IPS DF 6.9 (cell line): ENCODE measurements around the gene SERPIND1.
"Not testable (repeated sequence)": the region's sequence is repeated elsewhere in the genome, so short reads cannot be mapped to it uniquely, and the experiment has no call there.

Experiments
- DNase-seq: peaks from one replicate; pipeline ENCODE4 v3.0.0-alpha.2; 2013; ENCODE audit warnings: low read depth, low spot score
- H3K27ac ChIP-seq: one replicate; pipeline ENCODE4 v1.5.1; 2013; ENCODE audit warnings: low read length, control low read depth
- H3K27me3 ChIP-seq: 2 replicates; pipeline ENCODE4 v1.6.1; 2013; ENCODE audit warnings: mild to moderate bottlenecking, low read length; ENCODE audit not compliant: control insufficient read depth, insufficient read depth
- H3K36me3 ChIP-seq: 2 replicates; pipeline ENCODE4 v1.6.1; 2013; ENCODE audit warnings: low read length; ENCODE audit not compliant: control insufficient read depth, insufficient read depth
- H3K4me1 ChIP-seq: 2 replicates; pipeline ENCODE4 v1.6.1; 2013; ENCODE audit warnings: low read length; ENCODE audit not compliant: control insufficient read depth, insufficient read depth
- H3K4me3 ChIP-seq: 2 replicates; pipeline ENCODE4 v1.5.1; 2013; ENCODE audit warnings: mild to moderate bottlenecking, low read length
- H3K9me3 ChIP-seq: 2 replicates; pipeline ENCODE4 v1.6.1; 2013; ENCODE audit warnings: low read length, inconsistent platforms; ENCODE audit not compliant: control insufficient read depth, insufficient read depth
- WGBS: extraction: QIAGEN DNeasy Blood & Tissue Kit; methylation state at CpG from one replicate; pipeline ENCODE4 v1.1.7; 2013; ENCODE audit warnings: mixed read lengths, missing lambda C conversion rate; ENCODE audit not compliant: insufficient read length, insufficient coverage; 5-methylcytosine and 5-hydroxymethylcytosine counted together

SERPIND1 gene, protein sequence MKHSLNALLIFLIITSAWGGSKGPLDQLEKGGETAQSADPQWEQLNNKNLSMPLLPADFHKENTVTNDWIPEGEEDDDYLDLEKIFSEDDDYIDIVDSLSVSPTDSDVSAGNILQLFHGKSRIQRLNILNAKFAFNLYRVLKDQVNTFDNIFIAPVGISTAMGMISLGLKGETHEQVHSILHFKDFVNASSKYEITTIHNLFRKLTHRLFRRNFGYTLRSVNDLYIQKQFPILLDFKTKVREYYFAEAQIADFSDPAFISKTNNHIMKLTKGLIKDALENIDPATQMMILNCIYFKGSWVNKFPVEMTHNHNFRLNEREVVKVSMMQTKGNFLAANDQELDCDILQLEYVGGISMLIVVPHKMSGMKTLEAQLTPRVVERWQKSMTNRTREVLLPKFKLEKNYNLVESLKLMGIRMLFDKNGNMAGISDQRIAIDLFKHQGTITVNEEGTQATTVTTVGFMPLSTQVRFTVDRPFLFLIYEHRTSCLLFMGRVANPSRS

GRCh38 chr22:20773793-20774212, at the start of gene SERPIND1:
Gene SERPIND1, plus strand, starts transcription at chr22:20774113. Its CDS starts 5,200 bp downstream, at chr22:20779313.
- no peaks in the 10 kb centered on the region for H3K9me3 ChIP-seq
- DNase-seq: no peak
- no CpG with 5 or more reads among the region's 4 CpGs for WGBS
- no peaks in the 10 kb centered on the region for H3K36me3 ChIP-seq
- no peak within 1 kb of the TSS for H3K27ac ChIP-seq
- no peaks in the 10 kb centered on the region for H3K27me3 ChIP-seq
- H3K4me1 ChIP-seq: no peaks in the 10 kb centered on the region
- H3K4me3 ChIP-seq: no peak within 1 kb of the TSS

- H3K36me3 ChIP-seq: peaks cover 6% of the 10 kb centered on the region; the same call in 1 of the 2 replicates
- no CpG with 5 or more reads among the region's 9 CpGs for WGBS
- H3K27ac ChIP-seq: no peak overlapping the region
- H3K9me3 ChIP-seq: no peaks in the 10 kb centered on the region
- no peak for DNase-seq
- no peaks in the 10 kb centered on the region for H3K27me3 ChIP-seq
- no peak overlapping the region for H3K4me3 ChIP-seq
- H3K4me1 ChIP-seq: no peaks in the 10 kb centered on the region
Observed at GRCh38 chr22:20724676-20725454, 49.0 kb upstream of the SERPIND1 start.

- Histone ChIP-seq H3K9me3 (no peaks in the 10 kb centered on the region), H3K27ac (no peak overlapping the region), H3K4me3 (no peak overlapping the region), H3K4me1 (no peaks in the 10 kb centered on the region), H3K36me3 (peaks cover 6% of the 10 kb centered on the region; the same call in 1 of the 2 replicates), H3K27me3 (no peaks in the 10 kb centered on the region)
- WGBS: no CpG with 5 or more reads among the region's 11 CpGs
- DNase-seq: no peak
Observed at GRCh38 chr22:20725987-20726558, 47.8 kb upstream of the SERPIND1 start.

DNA sequence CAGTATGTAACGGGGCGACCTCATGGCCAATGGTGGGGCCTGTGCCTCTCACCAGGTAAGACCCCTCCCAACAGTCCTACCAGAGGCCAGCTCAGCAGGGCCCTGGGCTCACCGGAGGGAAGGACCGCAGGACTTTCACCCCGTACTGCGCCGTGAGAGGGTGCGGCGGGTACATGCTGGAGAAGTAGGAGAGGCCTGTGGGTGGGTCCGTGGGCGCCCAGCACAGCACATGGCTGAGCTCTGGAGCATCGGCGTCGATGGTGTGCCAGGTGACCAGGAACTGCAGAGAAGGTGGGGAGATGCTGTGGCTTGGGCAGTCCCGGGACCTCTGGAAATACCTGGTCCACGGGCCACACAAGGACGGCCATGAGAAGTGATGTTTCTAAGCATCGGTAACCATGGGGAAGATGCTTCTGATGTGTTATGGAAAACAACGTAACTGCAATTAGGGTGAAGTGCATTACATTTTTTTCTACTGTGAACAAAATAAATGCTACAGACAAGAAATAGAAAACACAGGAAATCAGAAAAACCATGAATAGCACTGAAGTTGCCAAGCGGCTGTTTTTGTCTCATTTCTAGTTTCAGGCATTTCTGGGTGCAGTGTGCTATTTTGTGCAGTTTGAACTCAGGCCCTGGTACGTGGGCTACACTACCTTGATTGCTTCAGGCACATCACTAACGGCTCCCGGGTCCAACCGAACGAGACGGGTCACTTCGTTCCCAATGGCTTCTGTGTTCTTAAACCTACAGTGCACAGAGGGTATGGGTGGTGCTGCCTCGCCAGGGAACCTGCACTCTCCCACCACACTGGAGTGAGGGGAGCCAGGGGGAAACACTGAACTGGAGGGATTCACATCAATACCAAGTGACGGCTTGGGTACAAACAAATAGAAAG, 46.5 kb upstream of the SERPIND1 start:
- WGBS: no CpG with 5 or more reads among the region's 29 CpGs
- H3K9me3 ChIP-seq: no peaks in the 10 kb centered on the region
- no peak overlapping the region for H3K27ac ChIP-seq
- H3K27me3 ChIP-seq: no peaks in the 10 kb centered on the region
- no peak overlapping the region for H3K4me3 ChIP-seq
- no peak for DNase-seq
- H3K4me1 ChIP-seq: no peaks in the 10 kb centered on the region
- H3K36me3 ChIP-seq: peaks cover 6% of the 10 kb centered on the region; the same call in 1 of the 2 replicates

- H3K4me3 ChIP-seq: no peak overlapping the region
Observed at GRCh38 chr22:20728523-20729190, 45.3 kb upstream of the SERPIND1 start.

DNA sequence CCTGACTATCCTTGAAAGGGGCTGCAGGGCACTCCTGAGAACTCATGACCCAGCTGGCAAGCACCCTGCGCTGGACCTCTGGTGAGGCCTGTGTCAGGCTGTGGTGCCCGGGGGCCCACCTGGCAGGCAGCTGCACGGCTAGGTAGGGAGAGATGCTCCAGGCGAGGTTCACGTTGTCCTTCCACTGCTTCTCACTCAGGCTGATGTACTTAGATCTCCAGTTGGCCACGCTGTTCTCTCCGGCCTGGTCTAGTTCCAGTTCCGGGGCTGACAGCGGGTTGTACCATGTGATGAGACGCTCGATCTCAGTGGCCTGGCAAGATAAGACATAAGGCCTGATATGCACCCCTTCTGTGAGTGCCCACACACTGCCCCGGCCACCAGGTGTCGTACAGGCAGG, 44.7 kb upstream of the SERPIND1 start:
- Histone ChIP-seq H3K36me3 (peaks cover 6% of the 10 kb centered on the region; the same call in 1 of the 2 replicates), H3K9me3 (no peaks in the 10 kb centered on the region), H3K4me1 (no peaks in the 10 kb centered on the region), H3K27ac (no peak overlapping the region), H3K27me3 (no peaks in the 10 kb centered on the region), H3K4me3 (no peak overlapping the region; the same call in 1 of the 2 replicates)
- DNase-seq: no peak
- no CpG with 5 or more reads among the region's 13 CpGs for WGBS

More at GRCh38 chr22:20728523-20729190, 45.3 kb upstream of the SERPIND1 start:
- DNase-seq: no peak
- H3K9me3 ChIP-seq: no peaks in the 10 kb centered on the region
- peaks cover 6% of the 10 kb centered on the region; the same call in 1 of the 2 replicates for H3K36me3 ChIP-seq
- H3K27ac ChIP-seq: no peak overlapping the region
- WGBS: no CpG with 5 or more reads among the region's 10 CpGs
- no peaks in the 10 kb centered on the region for H3K4me1 ChIP-seq
- no peaks in the 10 kb centered on the region for H3K27me3 ChIP-seq

DNA sequence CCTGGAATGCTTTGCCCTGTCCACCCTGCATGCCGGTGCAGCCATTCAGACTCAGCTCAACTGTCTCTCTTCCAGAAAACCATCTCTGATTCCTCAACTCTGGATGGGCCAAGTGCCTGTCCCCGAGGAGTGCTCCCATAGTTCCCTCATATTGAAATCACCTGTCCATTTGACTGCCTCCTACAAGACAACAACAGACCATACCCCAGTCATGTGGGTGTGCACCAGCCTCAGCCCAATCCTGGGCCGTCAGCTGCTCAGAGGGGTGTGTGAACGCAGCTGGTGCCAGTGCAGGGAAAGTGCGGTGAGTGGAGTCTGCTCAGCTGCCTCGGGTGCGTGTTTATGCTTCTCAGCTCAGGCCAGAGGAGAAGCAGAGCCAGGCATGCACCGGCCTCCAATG, 41.5 kb upstream of the SERPIND1 start:
- not testable (repeated sequence) for H3K4me1 ChIP-seq, H3K4me3 ChIP-seq, H3K27me3 ChIP-seq, H3K36me3 ChIP-seq, H3K9me3 ChIP-seq, DNase-seq, H3K27ac ChIP-seq
- WGBS: no CpG with 5 or more reads among the region's 8 CpGs

- no CpG with 5 or more reads among the region's 15 CpGs for WGBS
- not testable (repeated sequence) for H3K27me3 ChIP-seq, H3K27ac ChIP-seq, DNase-seq, H3K4me3 ChIP-seq, H3K9me3 ChIP-seq, H3K4me1 ChIP-seq, H3K36me3 ChIP-seq
Observed at GRCh38 chr22:20735356-20736162, 38.4 kb upstream of the SERPIND1 start.

DNA sequence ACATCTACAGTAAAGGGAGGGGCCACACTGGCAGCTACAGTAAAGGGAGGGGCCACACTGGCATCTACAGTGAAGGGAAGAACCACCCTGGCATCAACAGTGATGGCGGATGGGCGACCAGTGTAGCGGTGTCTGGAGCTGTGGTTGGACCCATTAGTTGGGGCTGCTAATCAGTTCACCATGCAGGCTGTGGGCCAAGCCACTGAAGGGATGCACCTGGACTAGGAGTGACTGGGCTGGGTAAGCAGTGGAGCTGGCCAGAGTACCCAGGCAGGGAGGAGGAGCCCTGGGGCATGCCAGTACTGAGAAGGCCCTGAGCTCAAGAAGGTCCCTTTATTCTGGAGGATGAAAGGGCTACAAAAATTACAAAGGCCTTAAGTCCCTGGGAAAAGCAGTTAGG, 37.0 kb upstream of the SERPIND1 start:
- not testable (repeated sequence) for H3K4me3 ChIP-seq, H3K4me1 ChIP-seq, H3K36me3 ChIP-seq, H3K9me3 ChIP-seq, DNase-seq, H3K27ac ChIP-seq, H3K27me3 ChIP-seq
- no CpG with 5 or more reads among the region's 3 CpGs for WGBS
